Smooth muscle cell of the brain vasculature (primary cell): ENCODE data around the gene DPT.

ENCODE experiments used
- DNase-seq: peaks from one replicate; pipeline ENCODE4 v3.0.0-alpha.2; 2012; ENCODE audit warnings: low read depth, low spot score

DPT gene

GRCh38 chr1:168735974-168736373, 7.0 kb upstream of the DPT start:
- no peak for DNase-seq

DNA sequence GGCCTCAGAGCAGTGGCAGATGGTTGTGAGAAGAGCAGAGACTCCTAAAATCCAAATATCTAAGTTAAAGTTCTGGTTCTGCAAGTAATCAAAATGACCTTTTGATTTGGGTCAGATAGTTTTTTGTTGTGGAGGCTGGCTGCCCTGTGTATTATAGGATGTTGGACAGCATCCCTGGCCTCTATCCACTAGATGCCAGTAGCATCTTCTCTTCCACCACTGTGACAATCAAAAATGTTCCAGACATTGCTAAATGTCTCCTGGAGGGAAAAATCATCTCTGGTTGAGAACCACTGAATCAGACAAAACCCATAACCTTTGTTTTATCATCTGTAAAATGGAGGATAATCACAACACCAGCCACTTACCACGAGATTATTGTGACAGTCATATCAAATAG, 5.9 kb upstream of the DPT start:
- no peak for DNase-seq

GRCh38 chr1:168734271-168734670, 5.3 kb upstream of the DPT start:
- no peak for DNase-seq

DNA sequence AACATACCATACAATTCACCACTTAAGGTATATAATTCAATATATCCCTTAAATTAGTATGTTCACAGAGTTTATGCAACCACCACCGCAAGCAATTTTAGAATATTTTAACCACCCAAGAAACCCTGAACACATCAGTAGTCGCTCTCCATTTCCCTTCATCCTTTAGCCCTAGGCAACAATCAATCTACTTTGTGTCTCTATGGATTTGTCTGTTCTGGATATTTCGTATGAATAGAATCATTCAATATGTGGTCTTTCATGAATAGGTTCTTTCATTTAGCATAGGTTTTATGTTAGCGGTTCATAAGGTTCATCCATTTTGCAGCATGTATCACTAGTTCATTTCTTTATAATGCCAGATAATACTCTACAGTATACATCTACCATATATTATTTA, 4.2 kb upstream of the DPT start:
- DNase-seq: no peak

DNA sequence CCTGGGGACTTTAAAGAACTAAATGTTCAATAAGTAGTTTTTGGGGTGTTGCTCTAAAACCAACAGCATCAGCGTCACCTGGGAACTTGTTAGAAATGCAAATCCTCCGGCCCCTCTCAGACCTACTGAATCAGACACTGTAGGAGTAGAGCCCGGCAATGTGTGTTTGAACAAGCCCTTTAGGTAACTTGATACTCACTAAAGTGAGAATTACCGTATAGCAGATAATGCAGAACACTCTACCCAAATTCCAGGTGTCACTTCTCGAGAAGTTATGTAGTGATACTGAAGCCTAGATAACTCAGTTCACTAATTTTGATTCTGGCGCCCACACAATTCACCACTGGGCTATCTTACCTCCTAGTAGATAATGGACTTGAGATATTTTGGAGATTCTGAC, 3.7 kb upstream of the DPT start:
- no peak for DNase-seq

- no peak for DNase-seq
Observed at GRCh38 chr1:168731244-168731953, 2.4 kb upstream of the DPT start.

GRCh38 chr1:168729405-168729802, 398 bp upstream of the DPT start:
- DNase-seq: no peak

DNA sequence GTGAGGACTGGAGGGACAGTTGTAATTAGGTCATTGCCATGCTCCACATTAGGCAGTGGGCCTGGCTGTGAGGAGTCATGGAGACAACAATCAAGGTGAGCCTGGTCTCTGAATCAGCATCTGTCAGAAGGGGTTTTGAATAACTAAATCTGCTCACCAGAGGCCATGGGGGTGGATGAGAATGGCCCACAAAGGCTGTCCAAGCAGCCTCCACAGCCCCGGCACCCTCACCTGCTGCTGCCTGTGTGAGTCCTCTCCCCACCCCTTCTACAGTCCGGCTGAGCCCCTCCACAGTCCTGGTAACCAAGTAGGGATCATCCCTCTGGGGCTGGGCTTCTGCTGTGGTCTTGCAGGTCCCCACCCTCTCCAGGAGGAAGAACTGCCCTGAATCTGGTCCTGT, 2.3 kb downstream of the DPT start:
- DNase-seq: no peak

- no peak for DNase-seq
Observed at GRCh38 chr1:168726281-168726680, 2.7 kb downstream of the DPT start.

DNA sequence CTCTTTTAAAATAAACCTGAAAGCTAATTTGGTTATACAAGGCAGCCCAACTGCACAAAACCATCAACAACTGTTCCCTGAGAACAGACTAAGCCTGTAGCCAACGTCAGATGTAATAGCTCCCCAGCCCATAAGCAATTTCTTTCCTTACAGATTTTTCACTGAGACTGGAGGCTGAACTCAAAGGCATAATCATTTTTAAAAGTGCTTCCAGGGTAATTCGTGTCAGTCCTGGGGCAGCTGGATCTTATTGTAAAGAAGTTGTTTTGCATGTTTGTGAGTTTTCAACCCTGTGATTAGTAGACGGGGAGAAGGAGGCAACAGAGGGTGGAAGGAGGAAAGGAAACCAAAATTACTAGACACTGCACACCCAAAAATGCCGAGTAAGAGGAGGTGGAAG, 3.2 kb downstream of the DPT start:
- no peak for DNase-seq

DNA sequence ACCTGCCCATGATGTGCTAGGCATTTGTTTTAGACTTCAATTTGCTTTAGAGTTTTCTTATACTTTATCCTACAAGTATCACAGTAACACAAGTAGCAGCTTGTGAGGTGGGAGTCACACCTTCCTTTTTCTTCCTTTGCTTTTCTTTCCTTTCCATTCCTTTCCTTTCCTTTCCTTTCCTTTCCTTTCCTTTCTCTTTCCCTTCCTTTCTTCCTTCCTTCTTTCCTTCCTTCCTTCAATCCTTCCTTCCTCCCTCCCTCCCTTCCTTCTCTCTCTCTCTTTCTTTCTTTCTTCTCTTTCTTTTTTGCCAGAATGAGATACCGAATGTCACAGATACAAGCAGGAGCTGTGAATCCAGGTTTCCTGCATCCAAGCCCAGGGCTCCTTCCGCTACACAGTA, 3.9 kb downstream of the DPT start:
- no peak for DNase-seq

GRCh38 chr1:168723000-168723399, 6.0 kb downstream of the DPT start:
- no peak for DNase-seq

DNA sequence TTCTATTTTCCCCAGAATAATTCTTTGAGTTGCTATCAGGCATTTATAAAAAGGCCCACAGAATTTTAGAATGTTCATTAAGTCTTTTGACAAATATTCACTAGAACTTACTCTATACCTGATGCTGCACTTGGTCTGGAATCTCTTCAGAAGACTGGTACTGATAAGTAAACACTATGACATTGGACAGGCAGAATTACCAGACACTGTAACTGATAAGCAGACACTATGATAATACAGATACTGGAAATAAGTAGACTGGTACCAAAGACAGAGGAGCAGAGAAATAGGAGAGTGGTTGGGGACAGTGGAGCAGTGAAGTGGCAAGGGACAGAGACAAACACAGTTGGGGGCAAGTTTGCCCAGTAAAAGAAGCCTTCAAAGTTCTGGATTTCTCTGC, 8.2 kb downstream of the DPT start:
- no peak for DNase-seq

- DNase-seq: no peak
Observed at GRCh38 chr1:168719306-168720111, 9.5 kb downstream of the DPT start.

GRCh38 chr1:168717906-168718891, 10.8 kb downstream of the DPT start:
- no peak for DNase-seq

DNA sequence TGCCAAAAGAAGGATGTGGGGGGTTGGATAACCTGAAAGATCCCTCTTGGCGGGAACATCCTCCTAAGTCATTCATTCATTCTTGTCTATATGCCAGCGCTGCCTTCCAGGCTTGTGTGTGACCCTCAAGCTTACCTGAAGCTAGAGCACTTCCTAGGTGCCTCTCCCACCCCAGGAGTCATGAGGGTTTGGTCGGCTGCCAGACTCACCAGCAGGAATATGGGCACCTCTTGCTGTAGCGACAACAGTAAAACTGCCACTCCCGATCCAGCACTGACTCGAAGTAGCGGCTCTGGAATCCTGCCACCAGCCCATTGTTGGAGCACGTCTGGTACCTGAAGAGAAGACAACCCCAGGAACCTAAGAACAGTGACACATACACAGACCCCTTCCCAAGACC, 15.0 kb downstream of the DPT start:
- no peak for DNase-seq

- no peak for DNase-seq
Observed at GRCh38 chr1:168709405-168710363, 19.3 kb downstream of the DPT start.

DNA sequence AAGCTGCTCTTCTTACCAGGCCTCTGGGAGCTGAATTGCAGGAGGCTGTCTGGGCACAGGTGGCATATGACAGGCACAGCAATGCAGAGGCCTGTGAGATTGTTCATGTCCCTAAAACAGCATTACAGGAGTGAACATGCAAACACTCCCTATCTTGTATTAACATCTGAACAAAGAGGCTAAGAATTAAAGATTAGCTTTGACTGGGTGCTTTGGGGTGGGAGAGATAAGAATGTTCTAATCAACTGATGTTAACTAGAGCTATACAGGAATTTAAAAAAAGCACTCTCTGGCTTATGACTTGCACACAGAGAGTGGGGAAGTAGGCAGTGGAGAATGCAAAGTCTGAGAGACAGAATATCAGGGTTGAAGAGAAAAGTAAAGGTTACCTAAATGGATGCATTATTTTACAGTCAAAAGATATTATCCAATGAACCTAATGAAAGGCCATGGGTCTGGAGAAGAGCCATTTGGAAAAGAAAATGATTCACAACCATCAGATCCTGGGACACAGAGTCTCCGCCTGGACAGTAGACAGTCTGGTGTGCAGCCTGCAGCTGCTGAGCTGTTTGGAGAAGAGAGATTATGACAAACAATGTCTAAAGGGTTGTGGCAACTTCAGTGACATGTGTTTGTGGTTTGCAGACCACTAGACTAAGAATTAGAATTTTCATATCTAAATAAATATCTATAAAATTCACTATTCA, 20.2 kb downstream of the DPT start:
- no peak for DNase-seq

- no peak for DNase-seq
Observed at GRCh38 chr1:168706391-168706992, 22.5 kb downstream of the DPT start.
